Keratinocyte (primary cell): Measurements from ENCODE around the gene MPPE1. TPM values are rescaled to one million over a fixed set of nuclear protein-coding genes. Genes with fewer than 3 reads are reported as not detected.

ENCODE experiments used
- DNase-seq: peaks from one replicate; pipeline ENCODE4 v3.0.0-alpha.2; 2011; ENCODE audit warnings: low read depth, missing footprints, low spot score
- FAIRE-seq: peaks from 2 replicates; lab custom pipeline; 2011; peaks lifted over from hg19 to GRCh38; lab: Jason Lieb, UNC
- H2AFZ ChIP-seq: 2 replicates; pipeline ENCODE4 v1.6.0; 2012; ENCODE audit warnings: low read length, control low read depth, inconsistent platforms; ENCODE audit not compliant: control insufficient read depth
- H3K27ac ChIP-seq: 2 replicates; pipeline ENCODE4 v1.5.1; 2011; ENCODE audit warnings: low read length; ENCODE audit not compliant: control insufficient read depth, insufficient read depth
- H3K27me3 ChIP-seq: 3 replicates; pipeline ENCODE4 v1.6.0; 2011; ENCODE audit warnings: low read length; ENCODE audit not compliant: control insufficient read depth, insufficient read depth; ENCODE audit errors: extremely low read depth
- H3K36me3 ChIP-seq, 2 experiments: 2 replicates in 1 of 2; 3 replicates in 1 of 2; pipeline ENCODE4 v1.5.1; 2011; ENCODE audit warnings: low read length in 2 of 2, mild to moderate bottlenecking in 1 of 2; ENCODE audit not compliant: control insufficient read depth in 2 of 2, insufficient read depth in 2 of 2; ENCODE audit errors: extremely low read depth in 1 of 2
- H3K4me1 ChIP-seq: 3 replicates; pipeline ENCODE4 v1.5.1; 2011; ENCODE audit warnings: low read length; ENCODE audit not compliant: control insufficient read depth, insufficient read depth; ENCODE audit errors: extremely low read depth
- H3K4me2 ChIP-seq: 3 replicates; pipeline ENCODE4 v1.6.0; 2011; ENCODE audit warnings: low read depth, low read length; ENCODE audit not compliant: control insufficient read depth, insufficient read depth; ENCODE audit errors: extremely low read depth
- H3K4me3 ChIP-seq, 3 experiments: fragments of 200-600 bp in 1 of 3; sonication (generic) in 1 of 3; 2 replicates in 2 of 3; 3 replicates in 1 of 3; pipeline ENCODE4 v1.5.1; 2011 to 2016; ENCODE audit warnings: low read length in 3 of 3, mild to moderate bottlenecking in 3 of 3, control low read depth in 2 of 3, inconsistent platforms in 1 of 3, low read depth in 1 of 3, mixed read lengths in 1 of 3, mixed run types in 1 of 3, moderate library complexity in 1 of 3; ENCODE audit not compliant: control insufficient read depth in 2 of 3, insufficient read depth in 2 of 3; ENCODE audit errors: extremely low read depth in 1 of 3
- H3K79me2 ChIP-seq: 2 replicates; pipeline ENCODE4 v1.6.0; 2012; ENCODE audit warnings: low read length; ENCODE audit not compliant: control insufficient read depth, insufficient read depth
- H3K9ac ChIP-seq: 3 replicates; pipeline ENCODE4 v1.6.0; 2011; ENCODE audit warnings: low read length; ENCODE audit not compliant: control insufficient read depth, insufficient read depth; ENCODE audit errors: extremely low read depth
- H3K9me1 ChIP-seq: 3 replicates; pipeline ENCODE4 v1.6.0; 2011; ENCODE audit warnings: low read length; ENCODE audit not compliant: control insufficient read depth, insufficient read depth; ENCODE audit errors: extremely low read depth
- H3K9me3 ChIP-seq: 2 replicates; pipeline ENCODE4 v1.5.1; 2012; ENCODE audit warnings: low read depth, low read length; ENCODE audit not compliant: control insufficient read depth
- H4K20me1 ChIP-seq: 3 replicates; pipeline ENCODE4 v1.6.0; 2011; ENCODE audit warnings: low read length; ENCODE audit not compliant: control insufficient read depth, insufficient read depth; ENCODE audit errors: extremely low read depth
- CTCF ChIP-seq, 3 experiments: IDR thresholded peaks in 1 of 3; conservative IDR thresholded peaks in 1 of 3; optimal IDR thresholded peaks in 1 of 3; 2 replicates in 2 of 3; 3 replicates in 1 of 3; pipeline versions ENCODE3 to v1.5.1; 2011; ENCODE audit warnings: low read length in 3 of 3, mild to moderate bottlenecking in 3 of 3, moderate library complexity in 2 of 3, control low read depth in 1 of 3, inconsistent platforms in 1 of 3; ENCODE audit not compliant: insufficient read depth in 2 of 3; ENCODE audit errors: extremely low read depth in 1 of 3
- EZH2 ChIP-seq: IDR thresholded peaks from one replicate; pipeline ENCODE4 v1.6.1; 2012; ENCODE audit warnings: inconsistent platforms, mild to moderate bottlenecking, low read length, moderate library complexity
- dilution Hi-C: fragments of 300-500 bp; cut with MboI; formaldehyde crosslinking; loops from one replicate; pipeline ENCODE4 v1.7.0; 2020; ENCODE audit warnings: low sequenced_read_pairs; ENCODE audit not compliant: extremely low pct_ligation_motif_present
- polyA plus RNA-seq, 5 experiments: library from polyadenylated mRNA; depleted of rRNA in 3 of 5; stranded (reverse) in 3 of 5; stranded (forward) in 1 of 5; unstranded in 1 of 5; fragments of >200 nt; gene quantifications; 1 replicate in 1 of 5; 2 replicates in 3 of 5; 3 replicates in 1 of 5; pipeline versions ENCODE4 v1.2.1 to v1.2.3, GENCODE V29; 2011 to 2012; ENCODE audit warnings: missing spikeins in 2 of 5, low read depth in 1 of 5, low replicate concordance in 1 of 5

MPPE1 gene
- polyA plus RNA-seq, 1 donor (not counting 4 experiments of a cell fraction or from before 2014, with no cell fraction given), result 21.0 TPM

DNA sequence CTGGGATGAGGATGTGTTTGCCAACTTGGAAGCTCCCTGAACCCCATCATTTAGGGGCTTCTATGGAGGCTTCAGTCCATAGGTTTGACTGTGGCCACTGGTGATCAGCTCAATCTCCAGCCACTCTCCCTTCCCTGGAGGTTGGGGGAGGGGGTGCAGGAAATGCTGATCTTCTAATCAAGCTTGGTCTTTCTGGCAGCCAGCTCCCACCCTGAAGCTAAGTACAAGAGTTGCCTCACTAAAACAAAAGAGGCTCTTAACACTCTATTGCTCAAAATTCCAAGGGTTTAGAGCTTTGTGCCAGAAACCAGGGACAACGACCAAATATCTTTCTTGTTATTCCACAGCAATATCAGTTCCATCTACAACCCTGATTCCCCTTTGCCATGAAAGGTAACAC lies 19.4 kb upstream of the MPPE1 start:
- Histone ChIP-seq H3K27me3 (no peaks in the 10 kb centered on the region), H3K36me3 (no peaks in the 10 kb centered on the region), H3K9me3 (no peaks in the 10 kb centered on the region), H3K4me3 (no peak overlapping the region), H3K9ac (no peak overlapping the region), H4K20me1 (no peaks in the 10 kb centered on the region), H3K4me1 (no peaks in the 10 kb centered on the region), H2AFZ (no peak overlapping the region), H3K79me2 (no peaks in the 10 kb centered on the region), H3K4me2 (no peak overlapping the region), H3K27ac (no peak overlapping the region), H3K9me1 (no peaks in the 10 kb centered on the region)
- FAIRE-seq (no peak), DNase-seq (no peak)
- TF ChIP-seq CTCF (optimal IDR thresholded peaks at IDR 0.05 in 1 of 3, IDR thresholded peaks at IDR 0.05 in 1 of 3, conservative IDR thresholded peaks at IDR 0.05 in 1 of 3; ENCODE audit: extremely low read depth in 1 of 3, insufficient read depth in 2 of 3, low read length in 3 of 3) (no peak), EZH2 (no peak)
- dilution Hi-C loops, result no loop called here

DNA sequence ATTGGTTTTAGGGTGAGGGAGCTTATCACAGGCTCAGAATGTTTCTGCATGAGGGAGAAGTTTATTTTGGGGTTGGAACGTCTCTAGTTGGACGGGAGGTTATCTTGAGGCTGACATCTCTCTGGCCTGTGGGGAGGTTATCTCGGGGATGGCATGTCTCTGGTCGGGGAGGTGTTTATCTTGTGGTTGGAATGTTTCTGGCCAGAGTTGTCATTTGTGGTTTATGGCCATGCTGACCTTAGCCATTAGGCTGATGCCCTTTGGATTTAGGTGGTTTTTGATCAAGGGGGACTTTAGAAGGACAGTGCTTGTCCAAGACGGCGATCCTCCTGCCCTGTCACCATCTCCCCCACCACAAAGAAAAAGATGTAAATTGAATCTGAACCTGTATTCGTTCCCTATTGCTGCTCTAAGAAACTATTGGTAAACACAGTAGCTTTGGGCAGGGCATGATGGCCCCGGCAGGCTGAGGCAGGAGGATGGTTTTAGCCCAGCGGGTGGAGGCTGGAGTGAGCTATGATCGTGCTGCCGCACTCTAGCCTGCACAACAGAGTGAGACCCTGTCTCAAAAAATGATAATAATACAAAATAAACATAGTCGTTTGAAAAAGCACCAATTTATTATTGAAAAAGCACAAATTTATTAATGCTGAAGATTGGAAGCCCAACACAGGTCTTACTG lies 17.8 kb upstream of the MPPE1 start:
- Histone ChIP-seq H3K9me1 (no peaks in the 10 kb centered on the region), H3K9me3 (no peaks in the 10 kb centered on the region), H4K20me1 (no peaks in the 10 kb centered on the region), H3K27ac (no peak overlapping the region), H3K79me2 (no peaks in the 10 kb centered on the region), H3K4me1 (no peaks in the 10 kb centered on the region), H3K27me3 (no peaks in the 10 kb centered on the region), H3K4me3 (no peak overlapping the region), H3K9ac (no peak overlapping the region), H2AFZ (no peak overlapping the region), H3K4me2 (no peak overlapping the region), H3K36me3 (no peaks in the 10 kb centered on the region)
- dilution Hi-C loops, result no loop called here
- DNase-seq (no peak), FAIRE-seq (no peak)
- TF ChIP-seq EZH2 (no peak), CTCF (optimal IDR thresholded peaks at IDR 0.05 in 1 of 3, IDR thresholded peaks at IDR 0.05 in 1 of 3, conservative IDR thresholded peaks at IDR 0.05 in 1 of 3; ENCODE audit: extremely low read depth in 1 of 3, insufficient read depth in 2 of 3, low read length in 3 of 3) (no peak)
